ENCODE results near the gene PES1.
"Not testable (repeated sequence)": the region's sequence is repeated elsewhere in the genome, so short reads cannot be mapped to it uniquely, and the experiment has no call there.

Gene PES1

DNA sequence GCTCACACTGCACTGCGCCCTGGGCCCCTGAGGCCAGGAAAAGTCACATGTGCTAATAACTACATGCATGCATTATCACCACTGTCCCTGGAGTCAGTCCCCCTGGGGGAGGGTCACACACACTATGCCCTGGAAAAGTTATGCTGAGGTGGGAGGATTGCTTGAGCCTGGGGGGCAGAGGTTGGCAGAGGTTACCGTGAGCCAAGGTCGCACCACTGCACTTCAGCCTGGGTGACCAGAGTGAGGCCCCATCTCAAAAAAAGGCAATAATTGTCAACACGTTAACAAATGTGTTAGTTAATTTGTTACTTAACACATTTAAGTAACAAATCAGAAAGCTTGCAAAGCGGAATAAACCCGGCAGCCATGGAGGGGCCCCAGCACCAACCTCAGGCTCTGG is 31.8 kb downstream of the PES1 start:
- no peak for DNase-seq (ENCODE audit: low read depth)
- H3K4me3 ChIP-seq (ENCODE audit: low read length), result no peak overlapping the region
- TF ChIP-seq, protein P1, sequence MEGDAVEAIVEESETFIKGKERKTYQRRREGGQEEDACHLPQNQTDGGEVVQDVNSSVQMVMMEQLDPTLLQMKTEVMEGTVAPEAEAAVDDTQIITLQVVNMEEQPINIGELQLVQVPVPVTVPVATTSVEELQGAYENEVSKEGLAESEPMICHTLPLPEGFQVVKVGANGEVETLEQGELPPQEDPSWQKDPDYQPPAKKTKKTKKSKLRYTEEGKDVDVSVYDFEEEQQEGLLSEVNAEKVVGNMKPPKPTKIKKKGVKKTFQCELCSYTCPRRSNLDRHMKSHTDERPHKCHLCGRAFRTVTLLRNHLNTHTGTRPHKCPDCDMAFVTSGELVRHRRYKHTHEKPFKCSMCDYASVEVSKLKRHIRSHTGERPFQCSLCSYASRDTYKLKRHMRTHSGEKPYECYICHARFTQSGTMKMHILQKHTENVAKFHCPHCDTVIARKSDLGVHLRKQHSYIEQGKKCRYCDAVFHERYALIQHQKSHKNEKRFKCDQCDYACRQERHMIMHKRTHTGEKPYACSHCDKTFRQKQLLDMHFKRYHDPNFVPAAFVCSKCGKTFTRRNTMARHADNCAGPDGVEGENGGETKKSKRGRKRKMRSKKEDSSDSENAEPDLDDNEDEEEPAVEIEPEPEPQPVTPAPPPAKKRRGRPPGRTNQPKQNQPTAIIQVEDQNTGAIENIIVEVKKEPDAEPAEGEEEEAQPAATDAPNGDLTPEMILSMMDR (conservative IDR thresholded peaks at IDR 0.05; ENCODE audit: low read length), result no peak

DNA sequence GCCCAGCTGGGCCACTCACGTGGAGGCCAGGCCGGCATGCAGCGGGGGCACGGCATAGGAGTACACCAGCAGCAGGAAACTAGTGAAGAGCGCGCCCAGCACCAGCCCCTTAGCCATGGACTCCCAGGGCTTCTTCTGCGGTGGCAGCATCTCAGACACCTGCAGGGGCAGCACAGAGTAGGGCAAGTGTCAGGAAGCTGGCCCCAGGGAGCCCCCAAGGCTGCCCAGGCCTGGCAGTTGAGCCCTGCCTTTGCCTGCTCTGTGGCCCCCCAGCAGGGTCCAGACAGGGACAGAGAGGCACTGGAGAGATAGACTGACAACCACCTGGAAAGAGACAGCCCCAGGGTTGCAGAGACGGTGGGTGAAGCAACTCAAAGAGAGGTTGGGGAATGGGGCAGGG is 34.5 kb downstream of the PES1 start:
- TF ChIP-seq, protein P1 (conservative IDR thresholded peaks at IDR 0.05; ENCODE audit: low read length), result no peak
- no peak for DNase-seq (ENCODE audit: low read depth)

DNA sequence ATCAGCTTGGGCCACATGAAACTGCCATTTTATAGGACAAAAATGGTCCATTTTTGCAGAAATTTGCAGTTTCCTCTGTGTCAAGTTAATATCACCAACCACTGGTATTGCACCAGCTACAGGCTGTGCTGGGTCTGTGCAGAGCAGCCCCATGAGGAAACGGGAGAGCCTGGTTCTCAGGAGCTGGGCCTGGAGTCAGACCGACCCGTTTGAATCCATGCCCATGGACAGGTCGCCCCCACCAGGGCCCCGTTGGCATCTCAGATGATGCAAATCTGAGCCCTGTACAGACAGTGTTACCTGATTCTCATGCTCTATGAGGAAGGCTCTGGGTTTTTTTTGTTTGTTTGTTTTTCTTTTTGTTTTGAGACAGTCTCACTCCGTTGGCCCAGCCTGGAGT is 35.3 kb downstream of the PES1 start:
- DNase-seq (ENCODE audit: low read depth), result no peak
- TF ChIP-seq, protein P1 (conservative IDR thresholded peaks at IDR 0.05; ENCODE audit: low read length), result no peak
- H3K4me3 ChIP-seq (ENCODE audit: low read length), result no peak overlapping the region

More for the DNA sequence above, 34.5 kb downstream of the PES1 start:
- H3K4me3 ChIP-seq (ENCODE audit: low read length), result no peak overlapping the region

DNA sequence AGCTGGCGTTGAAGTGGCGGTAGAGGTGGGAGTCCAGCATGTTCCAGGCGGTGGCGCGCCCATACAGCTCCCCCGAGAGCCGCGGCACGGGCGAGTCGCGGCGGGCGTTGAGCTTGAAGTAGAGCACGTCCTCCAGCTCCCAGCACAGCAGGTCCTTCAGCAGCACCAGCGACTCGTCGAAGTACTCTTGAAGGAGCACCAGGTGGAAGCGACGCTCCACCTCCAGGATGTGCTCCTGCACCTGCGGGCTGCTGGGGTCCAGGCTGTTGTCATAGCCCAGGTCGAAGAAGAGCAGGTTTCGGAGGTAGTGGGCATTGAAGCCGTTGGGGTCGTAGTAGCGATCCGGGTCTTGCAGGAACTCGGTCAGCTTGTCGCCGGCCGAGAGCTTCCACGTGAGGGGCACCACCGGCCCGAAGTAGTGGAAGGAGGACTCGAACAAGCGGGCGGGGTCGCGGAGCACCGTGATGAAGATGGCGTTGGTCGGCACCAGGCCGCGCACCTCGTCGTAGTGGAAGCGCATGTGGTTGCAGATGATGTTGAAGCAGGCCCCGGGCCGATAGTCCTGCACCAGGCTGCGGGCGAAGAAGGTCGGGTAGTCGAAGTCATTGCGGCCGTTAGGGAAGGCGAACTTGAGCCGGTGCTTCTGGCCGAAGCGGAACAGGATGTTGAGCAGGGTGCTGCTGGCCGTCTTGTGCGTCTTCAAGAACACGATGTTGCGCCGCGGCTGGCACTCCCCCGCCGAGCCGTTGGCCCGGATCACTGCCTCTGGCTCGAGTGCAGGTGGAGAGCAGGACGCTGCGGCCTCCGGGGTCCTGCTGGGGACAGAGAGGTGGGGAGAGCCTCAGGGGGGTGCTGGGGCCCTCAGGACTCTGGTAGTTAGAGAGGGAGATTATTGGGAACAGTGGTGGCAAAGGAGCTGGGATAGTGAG is 36.2 kb downstream of the PES1 start:
- TF ChIP-seq, protein P1 (conservative IDR thresholded peaks at IDR 0.05; ENCODE audit: low read length), result no peak
- H3K4me3 ChIP-seq (ENCODE audit: low read length), result no peak overlapping the region
- DNase-seq (ENCODE audit: low read depth), result no peak

DNA sequence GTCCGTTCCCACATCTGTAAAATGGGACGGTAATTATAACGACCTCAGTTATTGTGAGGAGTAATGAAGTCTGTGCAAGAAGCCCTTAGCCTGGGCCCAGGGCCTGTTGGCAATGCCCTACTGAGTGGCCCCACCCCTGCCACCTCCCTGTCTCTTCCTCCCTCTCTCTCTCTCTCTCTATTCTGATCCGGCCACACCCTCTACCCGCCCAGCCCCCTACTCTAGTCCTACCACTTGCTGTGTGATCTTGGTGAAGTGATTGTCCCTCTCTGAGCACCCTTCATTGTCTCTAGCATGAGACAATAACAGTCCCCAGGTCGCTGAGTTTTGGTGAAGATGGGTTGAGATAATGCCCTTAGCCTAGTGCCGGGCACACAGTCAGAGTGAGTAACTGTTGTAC is 37.7 kb downstream of the PES1 start:
- no peak overlapping the region for H3K4me3 ChIP-seq (ENCODE audit: low read length)
- TF ChIP-seq, protein P1 (conservative IDR thresholded peaks at IDR 0.05; ENCODE audit: low read length), result no peak
- no peak for DNase-seq (ENCODE audit: low read depth)

DNA sequence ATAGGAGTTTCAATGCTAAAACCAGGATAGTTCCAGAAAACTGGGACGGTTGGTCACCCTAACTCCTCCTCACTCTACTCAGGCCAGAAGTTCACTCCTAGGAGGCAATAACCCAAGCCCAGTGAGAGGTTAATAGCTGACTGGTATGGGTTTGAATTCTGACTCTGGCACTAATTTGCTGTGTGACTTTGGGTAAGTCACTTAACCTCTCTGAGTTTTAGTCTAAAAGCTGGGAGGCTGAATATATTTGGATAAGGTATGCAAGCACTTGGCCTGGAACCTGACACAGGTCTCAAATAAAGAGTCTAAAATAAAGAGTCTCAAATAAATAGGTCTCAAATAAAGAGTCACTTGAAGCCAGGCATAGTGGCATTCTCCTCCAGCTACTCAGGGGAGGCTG is 39.0 kb downstream of the PES1 start:
- TF ChIP-seq, protein P1 (conservative IDR thresholded peaks at IDR 0.05; ENCODE audit: low read length), result no peak
- H3K4me3 ChIP-seq (ENCODE audit: low read length), result no peak overlapping the region
- DNase-seq (ENCODE audit: low read depth), result no peak

DNA sequence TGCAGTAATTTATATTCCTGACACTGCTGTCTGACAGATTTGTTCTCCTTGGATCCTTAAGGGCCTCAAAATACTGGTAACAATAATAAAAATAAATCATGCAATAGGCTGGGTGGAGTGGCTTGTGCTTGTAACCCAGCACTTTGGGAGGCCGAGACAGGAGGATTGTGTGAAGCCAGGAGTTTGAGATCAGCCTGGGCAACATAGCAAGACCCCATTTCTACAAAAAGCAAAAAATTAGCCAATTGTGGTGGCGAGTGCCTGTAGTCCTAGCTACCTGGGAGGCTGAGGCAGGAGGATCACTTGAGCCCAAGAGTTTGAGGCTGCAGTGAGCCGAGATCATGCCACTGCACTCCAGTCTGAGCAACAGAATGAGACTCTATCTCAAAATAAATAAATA is 39.9 kb downstream of the PES1 start:
- H3K4me3 ChIP-seq (ENCODE audit: low read length); DNase-seq (ENCODE audit: low read depth): not testable (repeated sequence)
